NB4 (cell line): ENCODE measurements around the gene ADARB2.

Experiments used
- POLR2A ChIP-seq: IDR thresholded peaks from 2 replicates; pipeline ENCODE4 v1.6.1; 2011; ENCODE audit warnings: mild to moderate bottlenecking; ENCODE audit not compliant: insufficient read length; ENCODE audit errors: extremely low read depth
- TF ChIP-seq, protein P1 (sequence below): IDR thresholded peaks from one replicate; pipeline ENCODE4 v1.5.1; 2012; ENCODE audit warnings: low read depth, low read length

DNA sequence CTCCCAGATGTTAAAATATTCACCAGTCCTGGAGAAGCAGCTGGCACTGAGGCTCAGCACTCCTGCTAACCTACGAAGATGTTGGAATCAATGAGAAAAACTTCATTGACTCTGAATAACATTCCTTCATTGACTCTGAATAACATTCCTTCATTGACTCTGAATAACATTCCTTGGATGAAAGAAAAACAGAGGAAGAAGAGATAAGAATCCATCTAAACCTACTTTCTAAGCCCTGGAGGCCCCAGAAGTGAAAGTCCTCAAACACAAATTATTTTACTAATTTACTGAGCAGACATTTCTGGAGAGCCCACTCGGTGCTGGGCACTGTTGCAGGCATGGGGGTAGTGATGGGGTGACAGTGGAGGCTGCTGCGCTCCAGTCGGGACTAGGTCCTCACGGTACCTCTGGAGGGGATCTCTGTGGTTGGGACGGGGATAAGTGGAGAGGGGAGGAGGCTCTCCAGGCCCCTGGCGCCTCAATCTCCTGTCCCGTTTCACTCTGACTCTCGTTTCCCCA lies 427.0 kb downstream of the ADARB2 start:
- TF ChIP-seq, protein P1, sequence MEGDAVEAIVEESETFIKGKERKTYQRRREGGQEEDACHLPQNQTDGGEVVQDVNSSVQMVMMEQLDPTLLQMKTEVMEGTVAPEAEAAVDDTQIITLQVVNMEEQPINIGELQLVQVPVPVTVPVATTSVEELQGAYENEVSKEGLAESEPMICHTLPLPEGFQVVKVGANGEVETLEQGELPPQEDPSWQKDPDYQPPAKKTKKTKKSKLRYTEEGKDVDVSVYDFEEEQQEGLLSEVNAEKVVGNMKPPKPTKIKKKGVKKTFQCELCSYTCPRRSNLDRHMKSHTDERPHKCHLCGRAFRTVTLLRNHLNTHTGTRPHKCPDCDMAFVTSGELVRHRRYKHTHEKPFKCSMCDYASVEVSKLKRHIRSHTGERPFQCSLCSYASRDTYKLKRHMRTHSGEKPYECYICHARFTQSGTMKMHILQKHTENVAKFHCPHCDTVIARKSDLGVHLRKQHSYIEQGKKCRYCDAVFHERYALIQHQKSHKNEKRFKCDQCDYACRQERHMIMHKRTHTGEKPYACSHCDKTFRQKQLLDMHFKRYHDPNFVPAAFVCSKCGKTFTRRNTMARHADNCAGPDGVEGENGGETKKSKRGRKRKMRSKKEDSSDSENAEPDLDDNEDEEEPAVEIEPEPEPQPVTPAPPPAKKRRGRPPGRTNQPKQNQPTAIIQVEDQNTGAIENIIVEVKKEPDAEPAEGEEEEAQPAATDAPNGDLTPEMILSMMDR: no peak
- no peak for TF ChIP-seq POLR2A
